ENCODE measurements around the gene IDH1. TPM values are rescaled to one million over a fixed set of nuclear protein-coding genes. Genes with fewer than 3 reads are reported as not detected.

IDH1 gene
- total and polyA plus RNA-seq, 10 of the 15 experiments (the other 5 are each of a cell fraction or from before 2014, with no cell fraction given): 39.0 to 114 (median 55.0) TPM

- TF ChIP-seq FOXK2 (IDR thresholded peaks at IDR 0.05) (peak; percentile 76), CREM (IDR thresholded peaks at IDR 0.05; ENCODE audit: low read depth) (peak; percentile 83), BCL3 (IDR thresholded peaks at IDR 0.05; ENCODE audit: borderline replicate concordance, insufficient read depth, low read depth, low read length, poor library complexity, severe bottlenecking) (peak; percentile 41), SREBF1 (IDR thresholded peaks at IDR 0.05; ENCODE audit: low read length) (no peak; the same call in 1 of the 2 replicates), ELK1 (IDR thresholded peaks at IDR 0.05; ENCODE audit: low read depth, low read length) (peak; percentile 61), EZH2 (IDR thresholded peaks at IDR 0.05; ENCODE audit: borderline replicate concordance, control insufficient read depth, low read depth, low read length) (no peak), BRCA1 (IDR thresholded peaks at IDR 0.05; ENCODE audit: low read depth, low read length) (no peak), ZNF24 (IDR thresholded peaks at IDR 0.05) (no peak), SMC3 (IDR thresholded peaks at IDR 0.05; ENCODE audit: borderline replicate concordance, low read length) (no peak), MYB (IDR thresholded peaks at IDR 0.05; ENCODE audit: borderline replicate concordance, low read depth, low read length) (peak; percentile 34; the same call in 1 of the 2 replicates), E4F1 (IDR thresholded peaks at IDR 0.05; ENCODE audit: borderline replicate concordance, partially characterized antibody) (peak; percentile 84), LARP7 (IDR thresholded peaks at IDR 0.05) (peak; percentile 40; the same call in 1 of the 2 replicates), SMAD5 (IDR thresholded peaks at IDR 0.05; ENCODE audit: low read depth) (0 out of 2 replicates have a peak, but pooled peaks have one; percentile 14), TCF7 (IDR thresholded peaks at IDR 0.05; ENCODE audit: borderline replicate concordance) (no peak), FOXM1 (IDR thresholded peaks at IDR 0.05; ENCODE audit: low read depth, low read length) (peak; percentile 63; the same call in 1 of the 2 replicates), KAT2A (conservative IDR thresholded peaks at IDR 0.05; ENCODE audit: control insufficient read depth, low read depth, low read length) (no peak), PRDM15 (CRISPR knock-in tag; IDR thresholded peaks at IDR 0.05) (no peak), SIN3A (IDR thresholded peaks at IDR 0.05; ENCODE audit: low read depth, low read length) (peak; percentile 77), RB1 (IDR thresholded peaks at IDR 0.05; ENCODE audit: borderline replicate concordance) (peak; percentile 72; the same call in 1 of the 2 replicates), NBN (IDR thresholded peaks at IDR 0.05) (peak; percentile 67; the same call in 1 of the 2 replicates)
- TF ChIP-seq, protein P1, sequence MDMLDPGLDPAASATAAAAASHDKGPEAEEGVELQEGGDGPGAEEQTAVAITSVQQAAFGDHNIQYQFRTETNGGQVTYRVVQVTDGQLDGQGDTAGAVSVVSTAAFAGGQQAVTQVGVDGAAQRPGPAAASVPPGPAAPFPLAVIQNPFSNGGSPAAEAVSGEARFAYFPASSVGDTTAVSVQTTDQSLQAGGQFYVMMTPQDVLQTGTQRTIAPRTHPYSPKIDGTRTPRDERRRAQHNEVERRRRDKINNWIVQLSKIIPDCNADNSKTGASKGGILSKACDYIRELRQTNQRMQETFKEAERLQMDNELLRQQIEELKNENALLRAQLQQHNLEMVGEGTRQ (IDR thresholded peaks at IDR 0.05; ENCODE audit: borderline replicate concordance, low read depth, low read length): peak; percentile 40
Observed at GRCh38 chr2:208265801-208266552, 11.1 kb upstream of the IDH1 start, which contains the start of gene PIKFYVE (continued).
